Glutamatergic neuron (in vitro differentiated cells): ENCODE measurements around the gene RASSF4. TPM values are rescaled to one million over a fixed set of nuclear protein-coding genes. Genes with fewer than 3 reads are reported as not detected.

Experiments
- DNase-seq: peaks from one replicate; pipeline ENCODE4 v3.0.0; 2022
- H3K27ac Mint-ChIP-seq: one replicate; pipeline ENCODE4 v1.8.0; 2020; ENCODE audit warnings: mild to moderate bottlenecking, mixed read lengths, inconsistent platforms; ENCODE audit not compliant: unreplicated experiment
- H3K27me3 Mint-ChIP-seq: one replicate; pipeline ENCODE4 v1.8.0; 2020; ENCODE audit warnings: mild to moderate bottlenecking, moderate library complexity, mixed read lengths, inconsistent platforms; ENCODE audit not compliant: unreplicated experiment
- H3K36me3 Mint-ChIP-seq: one replicate; pipeline ENCODE4 v1.8.0; 2020; ENCODE audit warnings: mild to moderate bottlenecking, mixed read lengths, inconsistent platforms; ENCODE audit not compliant: unreplicated experiment
- H3K4me1 Mint-ChIP-seq: one replicate; pipeline ENCODE4 v1.8.0; 2020; ENCODE audit warnings: mild to moderate bottlenecking, low read depth, mixed read lengths, inconsistent platforms; ENCODE audit not compliant: unreplicated experiment
- H3K4me3 Mint-ChIP-seq: one replicate; pipeline ENCODE4 v1.8.0; 2020; ENCODE audit warnings: mild to moderate bottlenecking, mixed read lengths, inconsistent platforms; ENCODE audit not compliant: unreplicated experiment
- H3K9me3 Mint-ChIP-seq: one replicate; pipeline ENCODE4 v1.8.0; 2020; ENCODE audit warnings: mild to moderate bottlenecking, moderate library complexity, mixed read lengths, inconsistent platforms; ENCODE audit not compliant: unreplicated experiment
- CTCF ChIP-seq: fragments of 200-600 bp; sonication (generic); IDR thresholded peaks from one replicate; pipeline ENCODE4 v1.5.0; 2021; ENCODE audit not compliant: partially characterized antibody, unreplicated experiment
- total RNA-seq: library from RNA; stranded (reverse); fragmentation: NEBNext Ultra II Directional; extraction: Animal tissue kit (Norgen Biotek cat#: 25700); gene quantifications from one replicate; pipeline ENCODE4 v1.2.1, GENCODE V29; 2021; ENCODE audit not compliant: unreplicated experiment

Gene RASSF4
- total RNA-seq, 1 donor from 2014 or later: 137 TPM

GRCh38 chr10:44937196-44938005, 22.2 kb upstream of the RASSF4 start:
- H3K36me3 Mint-ChIP-seq: peaks cover 8% of the 10 kb centered on the region
- no peak overlapping the region for H3K4me3 Mint-ChIP-seq
- no peak for TF ChIP-seq CTCF
- no peaks in the 10 kb centered on the region for H3K4me1 Mint-ChIP-seq
- DNase-seq: no peak
- no peak overlapping the region for H3K27ac Mint-ChIP-seq
- peaks cover 3% of the 10 kb centered on the region for H3K27me3 Mint-ChIP-seq
- peaks cover 10% of the 10 kb centered on the region for H3K9me3 Mint-ChIP-seq

GRCh38 chr10:44938956-44939355, 20.6 kb upstream of the RASSF4 start:
- peaks cover 10% of the 10 kb centered on the region for H3K9me3 Mint-ChIP-seq
- H3K4me3 Mint-ChIP-seq: no peak overlapping the region
- H3K36me3 Mint-ChIP-seq: peaks cover 11% of the 10 kb centered on the region
- DNase-seq: no peak
- H3K4me1 Mint-ChIP-seq: no peaks in the 10 kb centered on the region
- no peak overlapping the region for H3K27ac Mint-ChIP-seq
- no peak for TF ChIP-seq CTCF
- H3K27me3 Mint-ChIP-seq: peaks cover 3% of the 10 kb centered on the region

- no peak for DNase-seq
- Mint-ChIP-seq H3K36me3 (peaks cover 18% of the 10 kb centered on the region), H3K27ac (no peak overlapping the region), H3K4me1 (no peaks in the 10 kb centered on the region), H3K4me3 (no peak overlapping the region), H3K27me3 (no peaks in the 10 kb centered on the region), H3K9me3 (peaks cover 12% of the 10 kb centered on the region)
- no peak for TF ChIP-seq CTCF
Observed at GRCh38 chr10:44939691-44940401, 19.8 kb upstream of the RASSF4 start.

GRCh38 chr10:44944354-44944753, 15.2 kb upstream of the RASSF4 start:
- H3K27me3 Mint-ChIP-seq: peaks cover 3% of the 10 kb centered on the region

More at GRCh38 chr10:44944354-44944753, 15.2 kb upstream of the RASSF4 start:
- Mint-ChIP-seq H3K36me3 (peaks cover 15% of the 10 kb centered on the region), H3K4me1 (peaks cover 7% of the 10 kb centered on the region), H3K27ac (no peak overlapping the region), H3K4me3 (no peak overlapping the region), H3K9me3 (peaks cover 5% of the 10 kb centered on the region)
- DNase-seq: no peak
- no peak for TF ChIP-seq CTCF
